K562 (cell line): Measurements from ENCODE around the gene ANKLE2. TPM values are rescaled to one million over a fixed set of nuclear protein-coding genes. Genes with fewer than 3 reads are reported as not detected.

Experiments used
- ATAC-seq: fragments of 200-7000 bp; cut with Tn5 transposase; 3 replicates; pipeline ENCODE4 v1.9.1; 2020; ENCODE audit warnings: moderate library complexity
- BruUV-seq: library from RNA; stranded (reverse); fragments of 400-500 nt; replicated peaks from 2 replicates; lab custom pipeline; 2021; lab: Mats Ljungman, UMichigan
- CTCF ChIA-PET: fragments of 300-600 bp; formaldehyde crosslinking; extraction: SDS; loops from one replicate; lab custom pipeline; 2021; ENCODE audit warnings: low intra/inter-chr PET ratio; lab: Yijun Ruan, JAX
- POLR2A ChIA-PET: fragments of 300-600, 350-650 bp; sonication (Branson Sonifier 250); formaldehyde crosslinking; extraction: SDS; loops from one replicate; lab custom pipeline; 2021; ENCODE audit warnings: antibody characterized with exemption, inconsistent platforms; lab: Yijun Ruan, JAX
- DNase-seq, 4 experiments: peaks; one replicate each; pipeline versions ENCODE4 v3.0.0 to v3.0.0-alpha.2; 2011 to 2018; ENCODE audit warnings: low spot score in 3 of 4, mixed read lengths in 3 of 4; ENCODE audit errors: extremely low read depth in 1 of 4
- FAIRE-seq: peaks from 2 replicates; lab custom pipeline; 2011; peaks lifted over from hg19 to GRCh38; lab: Jason Lieb, UNC
- H2AFZ ChIP-seq: 2 replicates; pipeline ENCODE4 v1.6.0; 2011; ENCODE audit warnings: low read depth, low read length, control low read depth, inconsistent platforms
- H3K27ac ChIP-seq: fragments of 200-600 bp; 3 replicates; pipeline ENCODE4 v1.8.0; 2011; ENCODE audit warnings: low read depth, mild to moderate bottlenecking, control low read depth, inconsistent platforms, low read length, moderate library complexity, mixed read lengths; ENCODE audit errors: extremely low read depth
- H3K27me3 ChIP-seq, 2 experiments: fragments of 300-600 bp in 1 of 2; 2 replicates in 1 of 2; 3 replicates in 1 of 2; pipeline versions ENCODE4 v1.6.0 to v1.8.0; 2011; ENCODE audit warnings: inconsistent platforms in 2 of 2, low read length in 2 of 2, mild to moderate bottlenecking in 1 of 2, mixed read lengths in 1 of 2, moderate library complexity in 1 of 2; ENCODE audit not compliant: control insufficient read depth in 2 of 2, insufficient read depth in 2 of 2
- H3K36me3 ChIP-seq: fragments of 300-600 bp; 3 replicates; pipeline ENCODE4 v1.8.0; 2011; ENCODE audit warnings: mild to moderate bottlenecking, low read length, inconsistent platforms; ENCODE audit not compliant: control insufficient read depth, insufficient read depth
- H3K4me1 ChIP-seq, 2 experiments: fragments of 200-600 bp in 1 of 2; replicated peaks in 1 of 2; 2 replicates in 1 of 2; 3 replicates in 1 of 2; pipeline versions ENCODE4 v1.5.1 to v1.8.0; 2011; ENCODE audit warnings: inconsistent platforms in 2 of 2, low read length in 2 of 2, mild to moderate bottlenecking in 1 of 2, mixed read lengths in 1 of 2, moderate library complexity in 1 of 2; ENCODE audit not compliant: control insufficient read depth in 2 of 2, insufficient read depth in 2 of 2
- H3K4me2 ChIP-seq: 2 replicates; pipeline ENCODE4 v1.6.1; 2011; ENCODE audit warnings: low read length, control low read depth, inconsistent platforms, mixed read lengths; ENCODE audit not compliant: insufficient read depth
- H3K4me3 ChIP-seq: fragments of 200-600 bp; sonication (generic), shearing (Covaris generic); 2 replicates; pipeline ENCODE4 v1.5.1; 2016; ENCODE audit warnings: control low read depth, inconsistent platforms
- H3K79me2 ChIP-seq: fragments of 200-600 bp; 3 replicates; pipeline ENCODE4 v1.8.0; 2011; ENCODE audit warnings: low read length, inconsistent platforms; ENCODE audit not compliant: control insufficient read depth, insufficient read depth
- H3K9ac ChIP-seq, 2 experiments: 2 replicates each; pipeline versions ENCODE4 v1.6.0 to v1.6.1; 2011; ENCODE audit warnings: low read depth in 2 of 2, low read length in 2 of 2, control low read depth in 1 of 2, inconsistent platforms in 1 of 2, mild to moderate bottlenecking in 1 of 2, mixed read lengths in 1 of 2; ENCODE audit not compliant: insufficient read depth in 1 of 2
- H3K9me1 ChIP-seq: one replicate; pipeline ENCODE4 v1.6.0; 2011; ENCODE audit warnings: inconsistent platforms, mild to moderate bottlenecking, low read length, moderate library complexity; ENCODE audit not compliant: control insufficient read depth, insufficient read depth
- H3K9me3 ChIP-seq: replicated peaks from 2 replicates; pipeline ENCODE4 v1.5.1; 2011; ENCODE audit warnings: low read depth, low read length, inconsistent platforms; ENCODE audit not compliant: control insufficient read depth, insufficient read depth
- H4K20me1 ChIP-seq: replicated peaks from 2 replicates; pipeline ENCODE4 v1.6.1; 2011; ENCODE audit warnings: low read length, inconsistent platforms, mixed read lengths; ENCODE audit not compliant: control insufficient read depth, insufficient read depth
- SETDB1 ChIP-seq: IDR thresholded peaks from one replicate; pipeline ENCODE4 v1.6.1; 2012; ENCODE audit warnings: low read length, control low read depth, inconsistent platforms
- ZNF316 ChIP-seq: fragments of 450-650 bp; IDR thresholded peaks from 2 replicates; pipeline ENCODE4 v1.6.1; 2016
- WGBS: fragments of 100-300 bp; shearing (Covaris generic); methylation state at CpG from one replicate; pipeline ENCODE4 v1.1.6; 2016; ENCODE audit warnings: low coverage, mixed read lengths; ENCODE audit not compliant: insufficient coverage; ENCODE audit errors: missing lambda C conversion rate; 5-methylcytosine and 5-hydroxymethylcytosine counted together
- in situ Hi-C: fragments of 300-500 bp; cut with MboI; formaldehyde crosslinking; loops from 4 replicates; pipeline ENCODE4 v1.15.0; 2018; ENCODE audit warnings: inconsistent platforms, mixed read lengths
- intact Hi-C: fragments of 100-400 bp; cut with micrococcal nuclease; formaldehyde crosslinking; loops from 2 replicates; pipeline ENCODE4 v1.14.2; 2022
- polyA plus RNA-seq, 8 experiments: library from polyadenylated mRNA; depleted of rRNA in 4 of 8; stranded (reverse) in 5 of 8; unstranded in 3 of 8; fragments of >200 nt; fragmentation: Nextera tagmentation in 2 of 8; fragmentation: Illumina TruSeq in 1 of 8; extraction: Ambion mirVana in 2 of 8; extraction: Trizol in 1 of 8; gene quantifications; 2 replicates each; pipeline versions ENCODE4 v1.2.1 to v1.2.3, GENCODE V29; 2011 to 2014; ENCODE audit warnings: inconsistent platforms in 1 of 8, missing spikeins in 1 of 8
- total RNA-seq, 7 experiments: library from RNA; depleted of rRNA in 6 of 7; stranded (reverse); fragments of >200 nt in 6 of 7; fragmentation: Illumina TruSeq in 2 of 7; extraction: Trizol in 2 of 7; gene quantifications; 2 replicates each; pipeline versions ENCODE4 v1.2.1 to v1.2.3, GENCODE V29; 2011 to 2021; ENCODE audit warnings: low replicate concordance in 1 of 7
- TF ChIP-seq, protein P1 (sequence below): IDR thresholded peaks from 2 replicates; pipeline ENCODE4 v1.6.1; 2011; ENCODE audit warnings: borderline replicate concordance, low read depth, mild to moderate bottlenecking, moderate library complexity, low read length; ENCODE audit not compliant: insufficient read depth, poor library complexity, severe bottlenecking
- TF ChIP-seq, protein P2 (sequence below): fragments of 250-450 bp; sonication (Bioruptor Pico); IDR thresholded peaks from 2 replicates; pipeline ENCODE4 v1.4.0; 2020; ENCODE audit warnings: mild to moderate bottlenecking, moderate library complexity
- TF ChIP-seq, protein P3 (sequence below), 2 experiments: fragments of 450-650 bp in 1 of 2; sonication (generic) in 1 of 2; formaldehyde crosslinking in 1 of 2; IDR thresholded peaks; 2 replicates each; pipeline versions ENCODE4 v1.7.1 to v1.9.0; 2016 to 2022; ENCODE audit warnings: inconsistent platforms in 1 of 2, mild to moderate bottlenecking in 1 of 2, missing genetic modification reagents in 1 of 2

Gene ANKLE2
- total and polyA plus RNA-seq, 9 of the 15 experiments (the other 6 are each of a cell fraction or from before 2014, with no cell fraction given), result 3.2 to 57.7 (median 45.6) TPM

- DNase-seq (peak in 2 of 4 experiments; percentile 63 to 87), FAIRE-seq (peak; percentile 75), ATAC-seq (peak; percentile 21)
- H3K27ac ChIP-seq, result peak overlapping the region; percentile 58
- no peaks in the 10 kb centered on the region for H3K9me1 ChIP-seq
- no peaks in the 10 kb centered on the region for H4K20me1 ChIP-seq
- ChIA-PET POLR2A (interaction anchor here (0.6 to 1.9 kb wide), 3 partner anchors 10 to 306 kb away, joined by 3 to 6 read pairs (median 3); no protein-coding TSS in a partner anchor), CTCF (no interaction called here)
- H3K4me3 ChIP-seq, result no peak overlapping the region
- whole genome bisulfite sequencing, result 33% methylated on average over 27 of the region's 27 CpGs
- peaks cover 34 to 63% of the 10 kb centered on the region in 2 experiments for H3K4me1 ChIP-seq
- in situ Hi-C loops, result no loop called here
- H3K9ac ChIP-seq, result peak overlapping the region; percentile 20 to 85
- no peaks in the 10 kb centered on the region for H3K9me3 ChIP-seq
- peaks cover 6% of the 10 kb centered on the region for H3K79me2 ChIP-seq
- peak overlapping the region; percentile 76 for H2AFZ ChIP-seq
- H3K36me3 ChIP-seq, result peaks cover 16% of the 10 kb centered on the region; the same call in 1 of the 3 replicates
- H3K4me2 ChIP-seq, result peak overlapping the region; percentile 50
- H3K27me3 ChIP-seq, result no peaks in the 10 kb centered on the region
- no TSS peak for BruUV-seq
- intact Hi-C loops, result no loop called here
- TF ChIP-seq, protein P1, sequence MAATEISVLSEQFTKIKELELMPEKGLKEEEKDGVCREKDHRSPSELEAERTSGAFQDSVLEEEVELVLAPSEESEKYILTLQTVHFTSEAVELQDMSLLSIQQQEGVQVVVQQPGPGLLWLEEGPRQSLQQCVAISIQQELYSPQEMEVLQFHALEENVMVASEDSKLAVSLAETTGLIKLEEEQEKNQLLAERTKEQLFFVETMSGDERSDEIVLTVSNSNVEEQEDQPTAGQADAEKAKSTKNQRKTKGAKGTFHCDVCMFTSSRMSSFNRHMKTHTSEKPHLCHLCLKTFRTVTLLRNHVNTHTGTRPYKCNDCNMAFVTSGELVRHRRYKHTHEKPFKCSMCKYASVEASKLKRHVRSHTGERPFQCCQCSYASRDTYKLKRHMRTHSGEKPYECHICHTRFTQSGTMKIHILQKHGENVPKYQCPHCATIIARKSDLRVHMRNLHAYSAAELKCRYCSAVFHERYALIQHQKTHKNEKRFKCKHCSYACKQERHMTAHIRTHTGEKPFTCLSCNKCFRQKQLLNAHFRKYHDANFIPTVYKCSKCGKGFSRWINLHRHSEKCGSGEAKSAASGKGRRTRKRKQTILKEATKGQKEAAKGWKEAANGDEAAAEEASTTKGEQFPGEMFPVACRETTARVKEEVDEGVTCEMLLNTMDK, result no peak
- TF ChIP-seq, protein P2, sequence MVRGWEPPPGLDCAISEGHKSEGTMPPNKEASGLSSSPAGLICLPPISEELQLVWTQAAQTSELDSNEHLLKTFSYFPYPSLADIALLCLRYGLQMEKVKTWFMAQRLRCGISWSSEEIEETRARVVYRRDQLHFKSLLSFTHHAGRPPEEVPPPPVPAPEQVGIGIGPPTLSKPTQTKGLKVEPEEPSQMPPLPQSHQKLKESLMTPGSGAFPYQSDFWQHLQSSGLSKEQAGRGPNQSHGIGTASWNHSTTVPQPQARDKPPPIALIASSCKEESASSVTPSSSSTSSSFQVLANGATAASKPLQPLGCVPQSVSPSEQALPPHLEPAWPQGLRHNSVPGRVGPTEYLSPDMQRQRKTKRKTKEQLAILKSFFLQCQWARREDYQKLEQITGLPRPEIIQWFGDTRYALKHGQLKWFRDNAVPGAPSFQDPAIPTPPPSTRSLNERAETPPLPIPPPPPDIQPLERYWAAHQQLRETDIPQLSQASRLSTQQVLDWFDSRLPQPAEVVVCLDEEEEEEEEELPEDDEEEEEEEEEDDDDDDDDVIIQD (CRISPR knock-in tag), result no peak
- TF ChIP-seq SETDB1, result no peak
- TF ChIP-seq ZNF316, result no peak
- TF ChIP-seq, protein P3, sequence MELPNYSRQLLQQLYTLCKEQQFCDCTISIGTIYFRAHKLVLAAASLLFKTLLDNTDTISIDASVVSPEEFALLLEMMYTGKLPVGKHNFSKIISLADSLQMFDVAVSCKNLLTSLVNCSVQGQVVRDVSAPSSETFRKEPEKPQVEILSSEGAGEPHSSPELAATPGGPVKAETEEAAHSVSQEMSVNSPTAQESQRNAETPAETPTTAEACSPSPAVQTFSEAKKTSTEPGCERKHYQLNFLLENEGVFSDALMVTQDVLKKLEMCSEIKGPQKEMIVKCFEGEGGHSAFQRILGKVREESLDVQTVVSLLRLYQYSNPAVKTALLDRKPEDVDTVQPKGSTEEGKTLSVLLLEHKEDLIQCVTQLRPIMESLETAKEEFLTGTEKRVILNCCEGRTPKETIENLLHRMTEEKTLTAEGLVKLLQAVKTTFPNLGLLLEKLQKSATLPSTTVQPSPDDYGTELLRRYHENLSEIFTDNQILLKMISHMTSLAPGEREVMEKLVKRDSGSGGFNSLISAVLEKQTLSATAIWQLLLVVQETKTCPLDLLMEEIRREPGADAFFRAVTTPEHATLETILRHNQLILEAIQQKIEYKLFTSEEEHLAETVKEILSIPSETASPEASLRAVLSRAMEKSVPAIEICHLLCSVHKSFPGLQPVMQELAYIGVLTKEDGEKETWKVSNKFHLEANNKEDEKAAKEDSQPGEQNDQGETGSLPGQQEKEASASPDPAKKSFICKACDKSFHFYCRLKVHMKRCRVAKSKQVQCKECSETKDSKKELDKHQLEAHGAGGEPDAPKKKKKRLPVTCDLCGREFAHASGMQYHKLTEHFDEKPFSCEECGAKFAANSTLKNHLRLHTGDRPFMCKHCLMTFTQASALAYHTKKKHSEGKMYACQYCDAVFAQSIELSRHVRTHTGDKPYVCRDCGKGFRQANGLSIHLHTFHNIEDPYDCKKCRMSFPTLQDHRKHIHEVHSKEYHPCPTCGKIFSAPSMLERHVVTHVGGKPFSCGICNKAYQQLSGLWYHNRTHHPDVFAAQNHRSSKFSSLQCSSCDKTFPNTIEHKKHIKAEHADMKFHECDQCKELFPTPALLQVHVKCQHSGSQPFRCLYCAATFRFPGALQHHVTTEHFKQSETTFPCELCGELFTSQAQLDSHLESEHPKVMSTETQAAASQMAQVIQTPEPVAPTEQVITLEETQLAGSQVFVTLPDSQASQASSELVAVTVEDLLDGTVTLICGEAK (IDR thresholded peaks at IDR 0.05), result peak; percentile 93
- TF ChIP-seq, protein P3 (CRISPR knock-in tag; IDR thresholded peaks at IDR 0.05), result no peak
These were observed 4.9 kb upstream of the ANKLE2 start for GRCh38 chr12:132766380-132767085.
